Peyer's patch (tissue), 4 donors: ENCODE results near the gene PRMT9.

Source experiments
- CTCF ChIP-seq, 6 experiments: fragments of 450-650 bp in 4 of 6; fragments of 200-600 bp in 2 of 6; sonication (generic) in 1 of 6; IDR thresholded peaks; one replicate each; pipeline ENCODE4 v1.5.1; 2017 to 2019; ENCODE audit warnings: antibody characterized with exemption in 6 of 6, mild to moderate bottlenecking in 3 of 6, moderate library complexity in 1 of 6
- POLR2A ChIP-seq, 2 donors: fragments of 450-650 bp; IDR thresholded peaks; one replicate each; pipeline ENCODE4 v1.5.1; 2017; ENCODE audit warnings: antibody characterized with exemption in 2 of 2, mild to moderate bottlenecking in 2 of 2, moderate library complexity in 2 of 2

GRCh38 chr4:147678106-147678505, 5.9 kb downstream of the PRMT9 start:
- no peak for TF ChIP-seq CTCF (IDR thresholded peaks at IDR 0.05)
- TF ChIP-seq POLR2A (IDR thresholded peaks at IDR 0.05), result no peak
